HG03571 (cell line): ENCODE data around the gene KLF9.
A peak's percentile ranks its signal among the peaks of the same experiment; 100 is the strongest.
"Not testable (repeated sequence)": the region's sequence is repeated elsewhere in the genome, so short reads cannot be mapped to it uniquely, and the experiment has no call there.

Experiments used
- ATAC-seq: cut with Tn5 transposase; IDR thresholded peaks from one replicate; pipeline ENCODE4 v1.9.1; 2021; ENCODE audit not compliant: unreplicated experiment

The KLF9 gene

GRCh38 chr9:70405808-70406433, 8.5 kb downstream of the KLF9 start:
- ATAC-seq, result peak; percentile 9

GRCh38 chr9:70404261-70404660, 10.2 kb downstream of the KLF9 start:
- ATAC-seq, result no peak

- ATAC-seq, result no peak
These were observed 10.8 kb downstream of the KLF9 start for GRCh38 chr9:70403618-70404025.

- no peak for ATAC-seq
These were observed 11.3 kb downstream of the KLF9 start for GRCh38 chr9:70403166-70403565.

GRCh38 chr9:70402213-70402612, 12.2 kb downstream of the KLF9 start:
- ATAC-seq, result no peak

GRCh38 chr9:70401241-70401640, 13.2 kb downstream of the KLF9 start:
- not testable (repeated sequence) for ATAC-seq

GRCh38 chr9:70400107-70400892, 14.2 kb downstream of the KLF9 start:
- no peak for ATAC-seq

GRCh38 chr9:70399141-70399540, 15.3 kb downstream of the KLF9 start:
- ATAC-seq, result no peak

- peak; percentile 97 for ATAC-seq
These were observed 16.3 kb downstream of the KLF9 start for GRCh38 chr9:70398145-70398556.

- no peak for ATAC-seq
These were observed 18.8 kb downstream of the KLF9 start for GRCh38 chr9:70395652-70396051.

GRCh38 chr9:70392850-70393249, 21.6 kb downstream of the KLF9 start:
- no peak for ATAC-seq

- no peak for ATAC-seq
These were observed 22.3 kb downstream of the KLF9 start for GRCh38 chr9:70392189-70392588.

- no peak for ATAC-seq
These were observed 23.5 kb downstream of the KLF9 start for GRCh38 chr9:70390933-70391341.

GRCh38 chr9:70389621-70390266, 24.7 kb downstream of the KLF9 start:
- ATAC-seq, result no peak

- no peak for ATAC-seq
These were observed 25.3 kb downstream of the KLF9 start for GRCh38 chr9:70389188-70389587.

- no peak for ATAC-seq
These were observed 26.8 kb downstream of the KLF9 start for GRCh38 chr9:70387663-70388062.

GRCh38 chr9:70385426-70385825, 29.0 kb downstream of the KLF9 start:
- ATAC-seq, result no peak

- ATAC-seq, result no peak
These were observed 31.5 kb downstream of the KLF9 start for GRCh38 chr9:70382709-70383605.

- no peak for ATAC-seq
These were observed 32.3 kb downstream of the KLF9 start for GRCh38 chr9:70382046-70382708.

- no peak for ATAC-seq
These were observed 39.4 kb downstream of the KLF9 start for GRCh38 chr9:70374962-70375618.
